ENCODE data around the gene MYO18B. TPM values are rescaled to one million over a fixed set of nuclear protein-coding genes. Genes with fewer than 3 reads are reported as not detected.

The MYO18B gene
- total RNA-seq, 4 donors from 2014 or later: under 0.01 to 0.50 (median 0.13) TPM

- intact Hi-C loops (cut with DNase I): no loop called here
- H3K36me3 ChIP-seq: peaks cover 0 to 44% (median 0%) of the 10 kb centered on the region in 4 donors
- DNase-seq (ENCODE audit: extremely low spot score): no peak
- no peaks in the 10 kb centered on the region for H3K4me1 ChIP-seq
- 47% methylated on average over 7 of the region's 7 CpGs for WGBS
- TF ChIP-seq POLR2A (IDR thresholded peaks at IDR 0.05; ENCODE audit: low read depth) (no peak), EP300 (IDR thresholded peaks at IDR 0.05) (no peak), POLR2AphosphoS5 (IDR thresholded peaks at IDR 0.05) (no peak)
- TF ChIP-seq, protein P1, sequence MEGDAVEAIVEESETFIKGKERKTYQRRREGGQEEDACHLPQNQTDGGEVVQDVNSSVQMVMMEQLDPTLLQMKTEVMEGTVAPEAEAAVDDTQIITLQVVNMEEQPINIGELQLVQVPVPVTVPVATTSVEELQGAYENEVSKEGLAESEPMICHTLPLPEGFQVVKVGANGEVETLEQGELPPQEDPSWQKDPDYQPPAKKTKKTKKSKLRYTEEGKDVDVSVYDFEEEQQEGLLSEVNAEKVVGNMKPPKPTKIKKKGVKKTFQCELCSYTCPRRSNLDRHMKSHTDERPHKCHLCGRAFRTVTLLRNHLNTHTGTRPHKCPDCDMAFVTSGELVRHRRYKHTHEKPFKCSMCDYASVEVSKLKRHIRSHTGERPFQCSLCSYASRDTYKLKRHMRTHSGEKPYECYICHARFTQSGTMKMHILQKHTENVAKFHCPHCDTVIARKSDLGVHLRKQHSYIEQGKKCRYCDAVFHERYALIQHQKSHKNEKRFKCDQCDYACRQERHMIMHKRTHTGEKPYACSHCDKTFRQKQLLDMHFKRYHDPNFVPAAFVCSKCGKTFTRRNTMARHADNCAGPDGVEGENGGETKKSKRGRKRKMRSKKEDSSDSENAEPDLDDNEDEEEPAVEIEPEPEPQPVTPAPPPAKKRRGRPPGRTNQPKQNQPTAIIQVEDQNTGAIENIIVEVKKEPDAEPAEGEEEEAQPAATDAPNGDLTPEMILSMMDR (IDR thresholded peaks at IDR 0.05): no peak
- H3K9me3 ChIP-seq: no peaks in the 10 kb centered on the region
- H3K27me3 ChIP-seq: peaks cover 0 to 27% (median 0%) of the 10 kb centered on the region in 4 donors
- H3K4me3 ChIP-seq: no peak overlapping the region
- H3K27ac ChIP-seq (replicated peaks in 1 of 4): no peak overlapping the region
These were observed 167.8 kb downstream of the MYO18B start for GRCh38 chr22:25909614-25910387.

- H3K36me3 ChIP-seq: peaks cover 0 to 44% (median 0%) of the 10 kb centered on the region in 4 donors
- no peak for DNase-seq (ENCODE audit: extremely low spot score)
- H3K4me3 ChIP-seq: no peak overlapping the region
- TF ChIP-seq, protein P1 (IDR thresholded peaks at IDR 0.05): no peak
- no peak for TF ChIP-seq EP300 (IDR thresholded peaks at IDR 0.05)
- TF ChIP-seq POLR2AphosphoS5 (IDR thresholded peaks at IDR 0.05): no peak
- TF ChIP-seq POLR2A (IDR thresholded peaks at IDR 0.05; ENCODE audit: low read depth): no peak
- no peaks in the 10 kb centered on the region for H3K4me1 ChIP-seq
- H3K27me3 ChIP-seq: peaks cover 0 to 27% (median 0%) of the 10 kb centered on the region in 4 donors
- WGBS: 77% methylated on average over 6 of the region's 7 CpGs
- no peak overlapping the region for H3K27ac ChIP-seq (replicated peaks in 1 of 4)
- no peaks in the 10 kb centered on the region for H3K9me3 ChIP-seq
- intact Hi-C loops (cut with DNase I): no loop called here
These were observed 169.4 kb downstream of the MYO18B start for GRCh38 chr22:25911243-25911972.

GRCh38 chr22:25919452-25919851 lies 177.5 kb downstream of the MYO18B start:
- 54% methylated on average over 4 of the region's 4 CpGs for WGBS

GRCh38 chr22:25922141-25922540 lies 180.2 kb downstream of the MYO18B start:
- no peaks in the 10 kb centered on the region for H3K4me1 ChIP-seq
- DNase-seq (ENCODE audit: extremely low spot score): no peak
- intact Hi-C loops (cut with DNase I): no loop called here
- no peak overlapping the region for H3K4me3 ChIP-seq
- WGBS: 87% methylated on average over 8 of the region's 10 CpGs
- no peak for TF ChIP-seq POLR2AphosphoS5 (IDR thresholded peaks at IDR 0.05)
- TF ChIP-seq, protein P1 (IDR thresholded peaks at IDR 0.05): no peak
- H3K36me3 ChIP-seq: peaks cover 0 to 25% (median 0%) of the 10 kb centered on the region in 4 donors
- peaks cover 0 to 72% (median 0%) of the 10 kb centered on the region in 4 donors for H3K27me3 ChIP-seq
- H3K9me3 ChIP-seq: peaks cover 0 to 4% (median 0%) of the 10 kb centered on the region in 4 donors
- H3K27ac ChIP-seq (replicated peaks in 1 of 4): no peak overlapping the region

More at GRCh38 chr22:25919452-25919851, 177.5 kb downstream of the MYO18B start:
- H3K4me1 ChIP-seq: no peaks in the 10 kb centered on the region
- H3K4me3 ChIP-seq: no peak overlapping the region
- H3K9me3 ChIP-seq: peaks cover 0 to 10% (median 2%) of the 10 kb centered on the region in 4 donors
- H3K27ac ChIP-seq (replicated peaks in 1 of 4): no peak overlapping the region
- TF ChIP-seq POLR2AphosphoS5 (IDR thresholded peaks at IDR 0.05) (no peak), POLR2A (IDR thresholded peaks at IDR 0.05; ENCODE audit: low read depth) (no peak), EP300 (IDR thresholded peaks at IDR 0.05) (no peak)
- TF ChIP-seq, protein P1 (IDR thresholded peaks at IDR 0.05): no peak
- no peak for DNase-seq (ENCODE audit: extremely low spot score)
- H3K36me3 ChIP-seq: peaks cover 0 to 23% (median 0%) of the 10 kb centered on the region in 4 donors
- H3K27me3 ChIP-seq: peaks cover 0 to 53% (median 0%) of the 10 kb centered on the region in 4 donors
- intact Hi-C loops (cut with DNase I): no loop called here

Data from esophagus muscularis mucosa (tissue), 4 donors.